ENCODE data around the gene KCNA3. TPM values are rescaled to one million over a fixed set of nuclear protein-coding genes. Genes with fewer than 3 reads are reported as not detected.

Gene KCNA3
- total and polyA plus RNA-seq, 2 of the 8 experiments (the other 6 are each of a cell fraction or from before 2014, with no cell fraction given), result 0.95 to 1.1 TPM

- H3K4ac ChIP-seq (replicated peaks; ENCODE audit: insufficient read length, low read depth, low read length), result no peak overlapping the region
- no peak overlapping the region for H2AFZ ChIP-seq (ENCODE audit: low read length)
- H3K79me2 ChIP-seq (ENCODE audit: control insufficient read depth in 1 of 2, insufficient read depth in 2 of 2, low read length in 2 of 2), result no peaks in the 10 kb centered on the region
- H3K4me2 ChIP-seq (ENCODE audit: insufficient read depth in 1 of 2, low read depth in 2 of 2, low read length in 2 of 2), result no peak overlapping the region
- H3K18ac ChIP-seq (ENCODE audit: extremely low read depth, low read length), result no peak overlapping the region
- H3K4me1 ChIP-seq (replicated peaks in 1 of 4; ENCODE audit: control insufficient read depth in 3 of 4, insufficient read depth in 4 of 4, low read length in 3 of 4), result peaks cover 0 to 5% (median 0%) of the 10 kb centered on the region in 4 experiments; a peak in 1 of 7 replicates
- no peak overlapping the region for H3K4me3 ChIP-seq (ENCODE audit: extremely low read depth in 1 of 4, insufficient read depth in 2 of 4, low read depth in 3 of 4, low read length in 4 of 4)
- H3K14ac ChIP-seq (ENCODE audit: insufficient read length), result no peak overlapping the region
- H2BK5ac ChIP-seq (ENCODE audit: low read depth, low read length), result no peak overlapping the region
- no peaks in the 10 kb centered on the region for H3K9me3 ChIP-seq (ENCODE audit: insufficient read depth in 2 of 2, low read depth in 1 of 2, low read length in 1 of 2)
- DNase-seq (ENCODE audit: low read depth in 1 of 2, low spot score in 2 of 2) (no peak), FAIRE-seq (no peak)
- H3K23ac ChIP-seq (ENCODE audit: insufficient read length), result no peak overlapping the region
- H3K27ac ChIP-seq (ENCODE audit: low read depth, low read length), result no peak overlapping the region
- no peaks in the 10 kb centered on the region; the same call in 1 of the 2 replicates for H3K23me2 ChIP-seq (ENCODE audit: low read depth, low read length)
- WGBS, 2 experiments (ENCODE audit: extremely low coverage in 1 of 2, insufficient coverage in 1 of 2, insufficient read length in 1 of 2, insufficient replicate concordance in 2 of 2, low coverage in 1 of 2, low lambda C conversion rate in 2 of 2, missing lambda C conversion rate in 1 of 2), result 93% methylated on average over 2 of the region's 3 CpGs; no CpG with 5 or more reads in 1 of the 2 experiments
- no peaks in the 10 kb centered on the region for H3K79me1 ChIP-seq (ENCODE audit: low read depth, low read length)
- no peak overlapping the region for H2AK5ac ChIP-seq (ENCODE audit: low read depth, low read length)
- H2BK12ac ChIP-seq (ENCODE audit: low read depth, low read length), result no peak overlapping the region
- H2BK15ac ChIP-seq (ENCODE audit: low read length), result no peak overlapping the region
- TF ChIP-seq YY1 (IDR thresholded peaks at IDR 0.05; ENCODE audit: low read depth, low read length) (no peak), FOSL1 (IDR thresholded peaks at IDR 0.05; ENCODE audit: insufficient read depth, low read depth, low read length) (no peak), TCF12 (IDR thresholded peaks at IDR 0.05; ENCODE audit: low read depth, low read length) (no peak), RAD21 (IDR thresholded peaks at IDR 0.05 in 1 of 2, conservative IDR thresholded peaks at IDR 0.05 in 1 of 2; ENCODE audit: low read depth in 2 of 2, low read length in 2 of 2) (no peak), CBX5 (IDR thresholded peaks at IDR 0.05; ENCODE audit: low read depth, low read length) (no peak), RBBP5 (IDR thresholded peaks at IDR 0.05; ENCODE audit: borderline replicate concordance, low read depth, low read length) (no peak), ZNF274 (IDR thresholded peaks at IDR 0.05; ENCODE audit: borderline replicate concordance, extremely low read depth, low read length) (no peak), SP1 (IDR thresholded peaks at IDR 0.05; ENCODE audit: low read depth, low read length) (no peak)
- H2BK120ac ChIP-seq (replicated peaks; ENCODE audit: low read depth, low read length), result no peak overlapping the region
- POLR2A ChIA-PET (ENCODE audit: partially characterized antibody), result no interaction called here
- H3K36me3 ChIP-seq (ENCODE audit: control insufficient read depth in 2 of 4, insufficient read depth in 4 of 4, low read length in 3 of 4), result no peaks in the 10 kb centered on the region
- CTCF ChIA-PET (ENCODE audit: partially characterized antibody), result interaction anchor here (1.0 kb wide), 1 partner anchor 86 kb away, joined by 3 read pairs; no protein-coding TSS in a partner anchor
- H3K27me3 ChIP-seq (replicated peaks in 1 of 4; ENCODE audit: control insufficient read depth in 3 of 4, extremely low read depth in 1 of 4, insufficient read depth in 3 of 4, low read length in 3 of 4), result peaks cover 10 to 23% (median 20%) of the 10 kb centered on the region in 4 experiments
- peaks cover 0 to 2% of the 10 kb centered on the region in 2 experiments for H4K20me1 ChIP-seq (replicated peaks in 1 of 2; ENCODE audit: control insufficient read depth in 1 of 2, insufficient read depth in 2 of 2, low read length in 2 of 2)
- no peak overlapping the region for H3K56ac ChIP-seq (replicated peaks; ENCODE audit: insufficient read length, low read depth, low read length)
- H2BK20ac ChIP-seq (ENCODE audit: low read length), result no peak overlapping the region
- no peak overlapping the region for H4K5ac ChIP-seq (ENCODE audit: insufficient read length, low read depth, low read length)
- H4K8ac ChIP-seq (ENCODE audit: extremely low read depth, insufficient read depth, low read length), result no peak overlapping the region
- no peak overlapping the region for H3K9ac ChIP-seq (replicated peaks in 1 of 4; ENCODE audit: extremely low read depth in 1 of 4, low read depth in 3 of 4, low read length in 3 of 4)
- no peak overlapping the region for H4K91ac ChIP-seq (replicated peaks; ENCODE audit: insufficient read length, low read length)
Observed at GRCh38 chr1:110680036-110680735, 5.4 kb upstream of the KCNA3 start.
